Karpas-422 (cell line): ENCODE data around the gene MLXIP. TPM values are rescaled to one million over a fixed set of nuclear protein-coding genes. Genes with fewer than 3 reads are reported as not detected.
"Not testable (repeated sequence)": the region's sequence is repeated elsewhere in the genome, so short reads cannot be mapped to it uniquely, and the experiment has no call there.

Source experiments
- DNase-seq: peaks from one replicate; pipeline ENCODE4 v3.0.0-alpha.2; 2015
- H2AFZ ChIP-seq: fragments of 200-600 bp; sonication (generic); 2 replicates; pipeline ENCODE4 v1.6.1; 2014; ENCODE audit warnings: antibody characterized with exemption, low read length, mixed read lengths
- H3K27ac ChIP-seq: fragments of 200-600 bp; sonication (generic); 2 replicates; pipeline ENCODE4 v1.5.1; 2014; ENCODE audit warnings: mild to moderate bottlenecking, low read length, moderate library complexity
- H3K27me3 ChIP-seq: fragments of 200-600 bp; sonication (generic); 2 replicates; pipeline ENCODE4 v1.6.1; 2014; ENCODE audit warnings: low read length, mixed read lengths
- H3K36me3 ChIP-seq: fragments of 200-600 bp; sonication (generic); 2 replicates; pipeline ENCODE4 v1.6.1; 2014; ENCODE audit warnings: low read length, mixed read lengths; ENCODE audit not compliant: insufficient read depth
- H3K4me1 ChIP-seq: fragments of 200-600 bp; sonication (generic); 2 replicates; pipeline ENCODE4 v1.6.1; 2014; ENCODE audit warnings: mild to moderate bottlenecking, low read length, mixed read lengths
- H3K4me2 ChIP-seq: fragments of 200-600 bp; sonication (generic); 2 replicates; pipeline ENCODE4 v1.6.1; 2014; ENCODE audit warnings: low read length, low read depth, mild to moderate bottlenecking; ENCODE audit not compliant: poor library complexity, severe bottlenecking
- H3K4me3 ChIP-seq: fragments of 200-600 bp; sonication (generic); 2 replicates; pipeline ENCODE4 v1.5.1; 2014; ENCODE audit warnings: mild to moderate bottlenecking, antibody characterized with exemption, low read length, mixed read lengths
- H3K79me2 ChIP-seq: fragments of 200-600 bp; sonication (generic); 2 replicates; pipeline ENCODE4 v1.6.1; 2014; ENCODE audit warnings: mild to moderate bottlenecking, low read length, mixed read lengths
- H3K9ac ChIP-seq: fragments of 200-600 bp; sonication (generic); 2 replicates; pipeline ENCODE4 v1.6.0; 2014; ENCODE audit warnings: low read length
- H3K9me2 ChIP-seq: fragments of 200-600 bp; sonication (generic), shearing (Covaris generic); replicated peaks from 2 replicates; pipeline ENCODE4 v1.6.0; 2014; ENCODE audit warnings: mild to moderate bottlenecking, low read length, moderate library complexity; ENCODE audit not compliant: insufficient read depth
- H3K9me3 ChIP-seq: fragments of 300-700, 200-600 bp; sonication (generic); 2 replicates; pipeline ENCODE4 v1.6.1; 2014; ENCODE audit warnings: low read length, mixed read lengths
- H4K20me1 ChIP-seq: fragments of 200-600 bp; sonication (generic); 2 replicates; pipeline ENCODE4 v1.6.1; 2014; ENCODE audit warnings: mild to moderate bottlenecking, antibody characterized with exemption, low read length, low read depth; ENCODE audit not compliant: insufficient read depth
- total RNA-seq: library from RNA; depleted of rRNA; stranded (reverse); fragments of >200 nt; shearing (Covaris generic); gene quantifications from 2 replicates; pipeline ENCODE4 v1.2.3, GENCODE V29; 2014; ENCODE audit warnings: low replicate concordance

The MLXIP gene
- total RNA-seq, 1 experiment from 2014 or later: 14.8 TPM

DNA sequence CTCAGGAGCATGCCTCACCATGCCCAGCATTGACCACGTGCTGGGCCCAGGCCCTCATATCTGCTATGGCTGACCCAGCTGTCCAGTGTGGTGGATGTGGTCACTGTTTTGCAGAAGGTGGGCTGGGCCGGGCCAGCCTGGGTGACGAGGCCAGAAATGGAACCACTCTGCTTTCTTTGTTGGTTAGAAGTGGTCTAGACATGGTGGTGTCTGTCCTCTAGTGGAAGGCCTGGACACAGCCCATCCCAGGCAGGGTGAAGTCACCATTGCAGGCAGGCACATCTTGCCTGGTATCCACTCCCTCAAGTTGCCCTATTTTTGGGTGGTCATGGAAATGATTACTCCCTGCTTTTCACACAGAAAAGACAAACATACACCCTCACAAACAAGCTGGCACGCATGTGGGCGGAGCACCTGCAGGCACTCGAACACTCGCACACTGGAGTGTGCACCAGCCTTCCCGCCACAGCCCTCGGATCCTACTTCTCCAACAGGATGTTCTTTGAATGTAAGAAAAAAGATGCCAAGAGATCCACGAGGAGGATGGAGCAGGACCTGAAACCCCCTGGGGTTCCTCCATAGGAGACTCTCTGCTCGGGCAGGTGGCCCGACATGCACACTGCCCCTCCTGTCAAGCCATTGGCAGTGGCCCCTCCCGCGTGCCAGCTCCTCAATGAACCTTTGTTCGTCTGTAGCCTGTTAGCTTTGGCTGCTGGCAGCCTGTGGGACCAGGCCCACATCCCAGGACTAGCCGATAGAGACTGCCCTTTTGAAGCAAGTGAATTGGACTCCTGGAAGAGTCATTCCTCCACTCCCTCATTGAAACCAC is 38.4 kb downstream of the MLXIP start:
- H2AFZ ChIP-seq: no peak overlapping the region
- peaks cover 62% of the 10 kb centered on the region for H3K79me2 ChIP-seq
- no peaks in the 10 kb centered on the region for H3K36me3 ChIP-seq
- H3K9ac ChIP-seq: no peak overlapping the region
- H4K20me1 ChIP-seq: no peaks in the 10 kb centered on the region
- no peak for DNase-seq
- no peaks in the 10 kb centered on the region for H3K9me2 ChIP-seq
- no peaks in the 10 kb centered on the region for H3K27me3 ChIP-seq
- H3K27ac ChIP-seq: peak overlapping the region; percentile 34; the same call in 1 of the 2 replicates
- no peak overlapping the region for H3K4me2 ChIP-seq
- no peaks in the 10 kb centered on the region for H3K9me3 ChIP-seq
- no peak overlapping the region for H3K4me3 ChIP-seq
- H3K4me1 ChIP-seq: peaks cover 16% of the 10 kb centered on the region

GRCh38 chr12:122117979-122118378 is 39.4 kb downstream of the MLXIP start:
- no peaks in the 10 kb centered on the region for H3K27me3 ChIP-seq
- no peak overlapping the region for H3K9ac ChIP-seq
- no peak overlapping the region for H3K4me3 ChIP-seq
- H3K9me3 ChIP-seq: no peaks in the 10 kb centered on the region
- no peak overlapping the region for H3K4me2 ChIP-seq
- H4K20me1 ChIP-seq: no peaks in the 10 kb centered on the region
- no peak for DNase-seq
- H3K36me3 ChIP-seq: no peaks in the 10 kb centered on the region
- no peaks in the 10 kb centered on the region for H3K9me2 ChIP-seq
- peaks cover 61% of the 10 kb centered on the region for H3K79me2 ChIP-seq
- H3K27ac ChIP-seq: no peak overlapping the region
- no peak overlapping the region for H2AFZ ChIP-seq
- H3K4me1 ChIP-seq: peaks cover 22% of the 10 kb centered on the region

DNA sequence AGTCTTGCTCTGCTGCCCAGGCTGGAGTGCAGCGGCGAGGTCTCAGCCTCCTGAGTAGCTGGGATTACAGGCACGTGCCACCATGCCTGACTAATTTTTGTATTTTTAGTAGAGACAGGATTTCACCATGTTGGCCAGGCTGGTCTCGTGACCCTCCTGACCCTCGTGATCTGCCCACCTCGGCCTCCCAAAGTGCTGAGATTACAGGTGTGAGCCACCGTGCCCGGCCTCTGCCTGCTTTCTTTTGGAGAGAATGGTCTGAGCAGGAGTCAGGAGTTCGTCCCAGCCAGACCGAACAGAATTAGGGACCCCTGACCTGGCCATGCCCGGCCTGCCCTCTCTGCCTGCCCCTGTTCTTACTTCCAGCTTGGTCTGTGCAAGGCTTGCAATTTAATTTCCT is 42.8 kb downstream of the MLXIP start:
- H3K4me1 ChIP-seq: peaks cover 21% of the 10 kb centered on the region
- H3K27me3 ChIP-seq, H3K4me3 ChIP-seq, DNase-seq, H2AFZ ChIP-seq, H4K20me1 ChIP-seq, H3K4me2 ChIP-seq, H3K9me2 ChIP-seq, H3K9ac ChIP-seq, H3K9me3 ChIP-seq, H3K36me3 ChIP-seq: not testable (repeated sequence)
- peaks cover 74% of the 10 kb centered on the region for H3K79me2 ChIP-seq
- H3K27ac ChIP-seq: peak overlapping the region; percentile 56

DNA sequence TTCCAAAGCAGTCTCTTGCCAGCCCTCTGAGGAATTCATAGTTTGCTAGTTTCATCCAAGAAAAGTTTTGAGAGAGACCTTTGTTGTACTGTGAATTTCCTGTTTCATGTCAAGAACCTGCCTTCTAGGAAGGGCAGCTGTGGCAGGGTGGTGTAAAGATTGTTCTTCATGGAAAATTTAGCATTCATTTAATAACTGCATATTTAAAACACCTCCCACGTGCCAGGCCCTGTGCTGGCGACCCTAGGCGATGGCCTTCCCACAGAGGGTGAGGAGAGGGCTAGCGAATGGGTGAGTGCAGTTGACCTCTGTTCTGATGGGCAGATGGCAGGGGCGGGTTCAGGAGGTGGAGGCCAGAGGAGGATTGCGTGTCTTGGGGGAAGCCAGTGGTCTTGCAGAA is 43.2 kb downstream of the MLXIP start:
- no peak for DNase-seq
- Histone ChIP-seq H3K9ac (no peak overlapping the region), H4K20me1 (no peaks in the 10 kb centered on the region), H3K9me3 (no peaks in the 10 kb centered on the region), H3K79me2 (peaks cover 73% of the 10 kb centered on the region), H3K27me3 (no peaks in the 10 kb centered on the region), H3K4me1 (peaks cover 18% of the 10 kb centered on the region), H2AFZ (no peak overlapping the region), H3K4me2 (no peak overlapping the region), H3K4me3 (no peak overlapping the region), H3K9me2 (no peaks in the 10 kb centered on the region), H3K36me3 (no peaks in the 10 kb centered on the region), H3K27ac (peak overlapping the region; percentile 56)

- Histone ChIP-seq H3K4me3 (no peak overlapping the region), H3K4me2 (peak overlapping the region; percentile 50), H3K36me3 (no peaks in the 10 kb centered on the region), H3K9me3 (no peaks in the 10 kb centered on the region), H3K79me2 (peaks cover 62% of the 10 kb centered on the region), H4K20me1 (0 out of 2 replicates have a peak, but pooled peaks cover 4% of the 10 kb centered on the region), H3K27me3 (no peaks in the 10 kb centered on the region), H3K4me1 (peaks cover 23% of the 10 kb centered on the region), H2AFZ (no peak overlapping the region), H3K27ac (peak overlapping the region; percentile 25), H3K9ac (peak overlapping the region; percentile 15; the same call in 1 of the 2 replicates), H3K9me2 (no peaks in the 10 kb centered on the region)
- peak; percentile 90 for DNase-seq
Measured at GRCh38 chr12:122123051-122123760, 44.6 kb downstream of the MLXIP start.

DNA sequence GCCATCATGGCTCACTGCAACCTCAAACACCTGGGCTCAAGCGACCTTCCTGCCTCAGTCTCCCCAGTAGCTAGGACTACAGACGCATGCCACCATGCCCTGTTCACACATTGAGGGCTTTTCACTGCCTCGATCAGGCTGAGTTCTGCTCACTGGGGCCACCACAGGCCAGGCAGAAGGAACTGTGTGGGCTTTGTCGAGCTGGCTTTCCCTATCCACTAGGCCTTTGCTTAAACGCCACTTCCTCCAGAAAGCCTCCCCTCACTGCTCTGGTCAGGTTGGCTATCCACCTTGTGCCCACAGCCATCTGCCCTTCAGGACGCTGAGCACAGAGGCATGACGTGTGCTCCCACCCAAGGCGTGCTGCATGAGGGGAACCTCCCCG is 45.2 kb downstream of the MLXIP start:
- no peak overlapping the region for H2AFZ ChIP-seq
- H3K9me2 ChIP-seq: no peaks in the 10 kb centered on the region
- no peaks in the 10 kb centered on the region for H3K36me3 ChIP-seq
- peak overlapping the region; percentile 25 for H3K27ac ChIP-seq
- no peak for DNase-seq
- no peaks in the 10 kb centered on the region for H3K9me3 ChIP-seq
- 0 out of 2 replicates have a peak, but pooled peaks cover 8% of the 10 kb centered on the region for H4K20me1 ChIP-seq
- H3K4me1 ChIP-seq: peaks cover 23% of the 10 kb centered on the region
- no peak overlapping the region for H3K4me2 ChIP-seq
- H3K9ac ChIP-seq: no peak overlapping the region
- peaks cover 59% of the 10 kb centered on the region for H3K79me2 ChIP-seq
- no peak overlapping the region for H3K4me3 ChIP-seq
- H3K27me3 ChIP-seq: no peaks in the 10 kb centered on the region

GRCh38 chr12:122124370-122124769 is 45.8 kb downstream of the MLXIP start:
- no peaks in the 10 kb centered on the region for H3K9me2 ChIP-seq
- H3K27ac ChIP-seq: no peak overlapping the region
- no peaks in the 10 kb centered on the region for H3K9me3 ChIP-seq
- H3K4me2 ChIP-seq: no peak overlapping the region
- no peaks in the 10 kb centered on the region for H3K27me3 ChIP-seq
- peaks cover 23% of the 10 kb centered on the region for H3K4me1 ChIP-seq
- DNase-seq: no peak
- peaks cover 59% of the 10 kb centered on the region for H3K79me2 ChIP-seq
- H4K20me1 ChIP-seq: 0 out of 2 replicates have a peak, but pooled peaks cover 8% of the 10 kb centered on the region
- H3K4me3 ChIP-seq: no peak overlapping the region
- H3K36me3 ChIP-seq: 0 out of 2 replicates have a peak, but pooled peaks cover 4% of the 10 kb centered on the region
- H2AFZ ChIP-seq: no peak overlapping the region
- H3K9ac ChIP-seq: no peak overlapping the region
